CD4-positive, alpha-beta T cell (primary cell): Measurements from ENCODE around the gene CCDC175. TPM values are rescaled to one million over a fixed set of nuclear protein-coding genes. Genes with fewer than 3 reads are reported as not detected.

Experiments
- ATAC-seq: fragments of 200-7000 bp; cut with Tn5 transposase; one replicate; pipeline ENCODE4 v1.10.0; 2022; ENCODE audit warnings: mild to moderate bottlenecking; ENCODE audit not compliant: poor library complexity
- CTCF ChIA-PET: fragments of 350-600 bp; sonication (Branson Sonifier 250); formaldehyde crosslinking; loops from one replicate; lab custom pipeline; 2021; ENCODE audit warnings: antibody characterized with exemption, inconsistent platforms; lab: Charles Lee
- POLR2A ChIA-PET: fragments of 350-600 bp; sonication (Branson Sonifier 250); formaldehyde crosslinking; loops from one replicate; lab custom pipeline; 2021; ENCODE audit warnings: antibody characterized with exemption, inconsistent platforms; lab: Charles Lee
- DNase-seq, 14 experiments: peaks; one replicate each; pipeline ENCODE4 v3.0.0-alpha.2; 2013 to 2020; ENCODE audit warnings: mixed read lengths in 2 of 14
- H3K27ac ChIP-seq, 2 donors: one replicate each; pipeline versions ENCODE4 v1.5.1 to v1.7.0; 2013; ENCODE audit warnings: low read length in 2 of 2, low read depth in 1 of 2, mild to moderate bottlenecking in 1 of 2
- H3K27me3 ChIP-seq, 2 experiments: 1 replicate in 1 of 2; 2 replicates in 1 of 2; pipeline versions ENCODE4 v1.6.1 to v1.7.0; 2013; ENCODE audit warnings: low read length in 2 of 2, control low read depth in 1 of 2, mild to moderate bottlenecking in 1 of 2, moderate library complexity in 1 of 2; ENCODE audit not compliant: insufficient read depth in 2 of 2, control insufficient read depth in 1 of 2
- H3K36me3 ChIP-seq: one replicate; pipeline ENCODE4 v1.6.1; 2013; ENCODE audit warnings: low read length, control low read depth; ENCODE audit not compliant: insufficient read depth
- H3K4me1 ChIP-seq: one replicate; pipeline ENCODE4 v1.6.1; 2013; ENCODE audit warnings: low read length, control low read depth; ENCODE audit not compliant: insufficient read depth
- H3K4me3 ChIP-seq: one replicate; pipeline ENCODE4 v1.5.1; 2013; ENCODE audit warnings: mild to moderate bottlenecking, low read length, moderate library complexity
- H3K9me3 ChIP-seq, 2 experiments: 1 replicate in 1 of 2; 2 replicates in 1 of 2; pipeline versions ENCODE4 v1.6.1 to v1.7.0; 2013; ENCODE audit warnings: low read length in 2 of 2, mild to moderate bottlenecking in 2 of 2, control low read depth in 1 of 2, moderate library complexity in 1 of 2; ENCODE audit not compliant: control insufficient read depth in 1 of 2, insufficient read depth in 1 of 2
- H3K27ac Mint-ChIP-seq: one replicate; pipeline ENCODE4 v1.8.0; 2020; ENCODE audit warnings: mixed read lengths
- H3K27me3 Mint-ChIP-seq: one replicate; pipeline ENCODE4 v1.8.0; 2021; ENCODE audit warnings: mixed read lengths
- H3K36me3 Mint-ChIP-seq: one replicate; pipeline ENCODE4 v1.8.0; 2021; ENCODE audit warnings: low read depth, mixed read lengths
- H3K4me1 Mint-ChIP-seq: one replicate; pipeline ENCODE4 v1.8.0; 2021; ENCODE audit warnings: low read depth, mixed read lengths
- H3K4me3 Mint-ChIP-seq: one replicate; pipeline ENCODE4 v1.8.0; 2020; ENCODE audit warnings: mild to moderate bottlenecking, mixed read lengths
- H3K9me3 Mint-ChIP-seq: one replicate; pipeline ENCODE4 v1.8.0; 2020; ENCODE audit warnings: mixed read lengths
- intact Hi-C, 2 experiments: fragments of 100-400 bp; cut with DNase I in 1 of 2; cut with micrococcal nuclease in 1 of 2; formaldehyde crosslinking; loops; one replicate each; pipeline versions ENCODE4 v1.15.1 to v1.9.0; 2023 to 2025; cut with DNase I, micrococcal nuclease
- total RNA-seq, 174 experiments: library from RNA in 2 of 174; stranded (reverse) in 2 of 174; gene quantifications; one replicate each; pipeline ENCODE4 v1.2.3 and lab custom pipeline; 2021 to 2026
- TF ChIP-seq, protein P1 (sequence below): fragments of 200-600 bp; IDR thresholded peaks from one replicate; pipeline ENCODE4 v1.8.0; 2022; ENCODE audit warnings: antibody characterized with exemption, mild to moderate bottlenecking

CCDC175 gene
- total RNA-seq, 2 experiments from 2014 or later = not detected

DNA sequence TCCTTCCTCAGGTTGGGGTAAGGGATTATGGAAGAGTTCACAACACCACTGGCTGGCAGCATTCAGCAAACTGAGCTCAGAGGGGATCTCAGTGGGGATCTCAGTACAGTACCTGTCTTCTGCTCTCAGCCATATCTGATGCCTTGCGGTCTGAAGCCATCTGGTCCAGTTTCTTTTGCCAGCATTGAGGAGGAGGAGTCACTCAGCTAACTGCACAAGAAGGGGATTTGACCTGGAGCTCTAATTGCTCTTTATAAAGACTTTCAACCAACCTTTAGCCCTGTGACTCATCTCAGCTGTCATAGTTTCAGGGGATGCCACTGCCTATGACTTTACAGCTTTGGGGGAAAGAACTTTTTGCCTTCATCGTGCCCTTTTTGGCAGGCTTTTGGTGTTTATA, 47.4 kb downstream of the CCDC175 start:
- H3K27me3 ChIP-seq = peaks cover 4 to 5% of the 10 kb centered on the region in 2 experiments
- CTCF ChIA-PET = interaction anchor here (0.6 kb wide), 1 partner anchor 12 kb away, joined by 8 read pairs; no protein-coding TSS in a partner anchor
- intact Hi-C loops = no loop called here
- POLR2A ChIA-PET = no interaction called here
- Mint-ChIP-seq H3K27ac (no peak overlapping the region), H3K4me1 (no peaks in the 10 kb centered on the region), H3K36me3 (no peaks in the 10 kb centered on the region), H3K27me3 (peaks cover 58% of the 10 kb centered on the region), H3K9me3 (peaks cover 4% of the 10 kb centered on the region), H3K4me3 (no peak overlapping the region)
- no peaks in the 10 kb centered on the region for H3K4me1 ChIP-seq
- no peak overlapping the region for H3K27ac ChIP-seq
- H3K9me3 ChIP-seq = no peaks in the 10 kb centered on the region
- TF ChIP-seq, protein P1, sequence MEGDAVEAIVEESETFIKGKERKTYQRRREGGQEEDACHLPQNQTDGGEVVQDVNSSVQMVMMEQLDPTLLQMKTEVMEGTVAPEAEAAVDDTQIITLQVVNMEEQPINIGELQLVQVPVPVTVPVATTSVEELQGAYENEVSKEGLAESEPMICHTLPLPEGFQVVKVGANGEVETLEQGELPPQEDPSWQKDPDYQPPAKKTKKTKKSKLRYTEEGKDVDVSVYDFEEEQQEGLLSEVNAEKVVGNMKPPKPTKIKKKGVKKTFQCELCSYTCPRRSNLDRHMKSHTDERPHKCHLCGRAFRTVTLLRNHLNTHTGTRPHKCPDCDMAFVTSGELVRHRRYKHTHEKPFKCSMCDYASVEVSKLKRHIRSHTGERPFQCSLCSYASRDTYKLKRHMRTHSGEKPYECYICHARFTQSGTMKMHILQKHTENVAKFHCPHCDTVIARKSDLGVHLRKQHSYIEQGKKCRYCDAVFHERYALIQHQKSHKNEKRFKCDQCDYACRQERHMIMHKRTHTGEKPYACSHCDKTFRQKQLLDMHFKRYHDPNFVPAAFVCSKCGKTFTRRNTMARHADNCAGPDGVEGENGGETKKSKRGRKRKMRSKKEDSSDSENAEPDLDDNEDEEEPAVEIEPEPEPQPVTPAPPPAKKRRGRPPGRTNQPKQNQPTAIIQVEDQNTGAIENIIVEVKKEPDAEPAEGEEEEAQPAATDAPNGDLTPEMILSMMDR = no peak
- no peak overlapping the region for H3K4me3 ChIP-seq
- no peak for ATAC-seq
- DNase-seq = no peak
- no peaks in the 10 kb centered on the region for H3K36me3 ChIP-seq

DNA sequence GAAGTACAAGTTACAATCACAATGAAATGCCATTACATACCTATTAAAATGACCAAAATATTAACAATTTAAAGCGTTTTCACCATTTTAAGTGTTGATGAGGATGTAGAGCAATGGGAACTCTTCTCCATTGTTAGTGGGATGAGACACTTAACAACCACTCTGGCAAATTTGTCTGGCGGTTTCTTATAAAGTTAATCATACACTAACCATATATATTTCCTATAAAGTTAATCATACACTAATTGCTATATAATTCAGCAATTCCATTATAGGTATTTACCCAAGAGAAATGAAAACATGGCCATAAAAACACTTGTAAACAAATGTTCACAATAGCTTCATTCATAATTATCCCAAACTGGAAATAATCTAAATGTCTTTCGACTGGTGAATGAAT, 56.4 kb downstream of the CCDC175 start:
- Histone ChIP-seq H3K4me1 (no peaks in the 10 kb centered on the region), H3K9me3 (no peaks in the 10 kb centered on the region), H3K36me3 (no peaks in the 10 kb centered on the region), H3K4me3 (no peak overlapping the region), H3K27me3 (no peaks in the 10 kb centered on the region), H3K27ac (no peak overlapping the region)
- intact Hi-C loops = no loop called here
- TF ChIP-seq, protein P1 = no peak
- no peak overlapping the region for H3K27ac Mint-ChIP-seq
- CTCF ChIA-PET = no interaction called here
- no peaks in the 10 kb centered on the region for H3K9me3 Mint-ChIP-seq
- H3K4me1 Mint-ChIP-seq = no peaks in the 10 kb centered on the region
- no peak overlapping the region for H3K4me3 Mint-ChIP-seq
- peaks cover 33% of the 10 kb centered on the region for H3K27me3 Mint-ChIP-seq
- POLR2A ChIA-PET = no interaction called here
- H3K36me3 Mint-ChIP-seq = no peaks in the 10 kb centered on the region
- ATAC-seq (no peak), DNase-seq (no peak)

DNA sequence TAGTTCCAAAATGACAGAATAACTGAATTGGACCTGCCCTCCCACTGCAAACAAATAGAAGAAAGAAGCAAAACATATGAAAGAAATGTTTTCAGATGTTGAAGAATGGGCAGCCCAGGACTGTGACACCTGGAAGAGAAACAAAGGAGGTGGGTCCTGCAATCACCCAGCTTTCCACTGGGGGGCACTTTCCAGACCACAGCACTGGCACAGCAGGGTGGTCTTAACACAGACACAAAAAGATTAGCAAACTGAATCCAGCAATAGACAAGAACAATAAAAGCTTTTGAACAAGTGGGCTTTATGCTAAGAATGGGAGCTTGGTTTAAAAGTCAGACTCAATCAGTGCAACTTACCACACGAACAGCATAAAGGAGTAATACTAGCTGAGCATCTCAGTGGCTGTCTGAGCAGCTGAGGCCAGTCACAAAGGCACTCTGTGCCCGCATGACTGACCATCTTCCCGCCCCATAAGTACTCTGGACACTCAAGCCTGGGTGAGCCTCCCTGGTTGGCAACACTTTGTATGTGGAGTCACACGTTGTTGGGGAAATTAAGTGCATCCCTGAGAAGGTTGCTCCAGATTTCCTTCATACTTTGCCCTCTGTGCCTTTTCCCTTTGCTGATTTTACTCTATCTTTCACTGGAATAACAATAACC, 64.6 kb downstream of the CCDC175 start:
- POLR2A ChIA-PET = no interaction called here
- Mint-ChIP-seq H3K9me3 (no peaks in the 10 kb centered on the region), H3K36me3 (no peaks in the 10 kb centered on the region), H3K27me3 (peaks cover 17% of the 10 kb centered on the region), H3K27ac (no peak overlapping the region), H3K4me1 (no peaks in the 10 kb centered on the region), H3K4me3 (no peak overlapping the region)
- H3K9me3 ChIP-seq = no peaks in the 10 kb centered on the region
- H3K4me3 ChIP-seq = no peak overlapping the region
- H3K27ac ChIP-seq = no peak overlapping the region
- TF ChIP-seq, protein P1 = peak; percentile 31
- intact Hi-C loops = loop anchor here in 1 of 2 experiments (2.0 kb wide), 1 partner anchor 13 kb away; no protein-coding TSS in a partner anchor
- H3K36me3 ChIP-seq = no peaks in the 10 kb centered on the region
- ATAC-seq = no peak
- CTCF ChIA-PET = interaction anchor here (0.6 to 1.2 kb wide), 4 partner anchors 12 to 47 kb away, joined by 3 to 4 read pairs (median 4); partner anchors contain the start of gene GPR135
- H3K27me3 ChIP-seq = peaks cover 4 to 7% of the 10 kb centered on the region in 2 experiments
- peak in 2 of 14 experiments; percentile 6 to 12 for DNase-seq
- no peaks in the 10 kb centered on the region for H3K4me1 ChIP-seq
